Fibroblast of the aortic adventitia (primary cell): ENCODE results near the gene TRIM73. TPM values are rescaled to one million over a fixed set of nuclear protein-coding genes. Genes with fewer than 3 reads are reported as not detected.
"Not testable (repeated sequence)": the region's sequence is repeated elsewhere in the genome, so short reads cannot be mapped to it uniquely, and the experiment has no call there.

Experiments
- DNase-seq: peaks from one replicate; pipeline ENCODE4 v3.0.0-alpha.2; 2010; ENCODE audit warnings: low read depth
- H3K4me3 ChIP-seq: 2 replicates; pipeline ENCODE4 v1.5.1; 2011; ENCODE audit warnings: low read depth, mild to moderate bottlenecking, control low read depth, low read length, moderate library complexity
- total RNA-seq: library from RNA; depleted of rRNA; stranded (reverse); fragments of >200 nt; gene quantifications from 2 replicates; pipeline ENCODE4 v1.2.3, GENCODE V29; 2012; ENCODE audit warnings: low replicate concordance

TRIM73 gene
- total RNA-seq, 1 donor = 0.18 TPM

DNA sequence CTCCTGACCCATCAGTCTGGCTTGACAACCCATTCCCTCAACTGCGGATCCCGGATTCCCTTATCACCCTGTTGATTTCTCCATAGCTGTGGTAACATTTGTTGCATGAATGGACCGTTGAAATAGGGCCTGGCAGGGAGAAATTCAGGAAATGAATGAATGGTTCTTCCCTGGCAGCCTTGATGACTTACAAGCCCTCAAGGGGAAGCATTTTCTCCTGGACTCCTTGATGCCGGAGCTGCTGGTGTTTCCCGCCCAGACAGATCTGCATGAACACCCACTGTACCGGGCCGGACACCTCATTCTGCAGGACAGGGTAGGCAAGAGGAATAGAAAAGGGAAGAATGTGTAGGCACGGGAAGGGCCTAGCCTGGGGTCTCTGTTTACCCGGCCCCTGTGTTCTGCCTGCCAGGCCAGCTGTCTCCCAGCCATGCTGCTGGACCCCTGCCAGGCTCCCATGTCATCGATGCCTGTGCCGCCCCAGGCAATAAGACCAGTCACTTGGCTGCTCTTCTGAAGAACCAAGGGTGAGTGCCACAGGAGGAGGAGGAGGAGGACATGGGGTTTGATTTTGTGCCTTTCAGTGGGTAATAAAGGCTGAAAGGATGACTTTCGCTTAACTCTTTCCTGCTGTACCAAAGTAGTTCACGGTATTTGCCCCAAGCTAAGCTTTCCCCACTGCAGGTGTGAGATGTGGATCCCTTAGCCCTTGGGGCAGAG lies 19.4 kb downstream of the TRIM73 start:
- DNase-seq = peak; percentile 3
- not testable (repeated sequence) for H3K4me3 ChIP-seq

DNA sequence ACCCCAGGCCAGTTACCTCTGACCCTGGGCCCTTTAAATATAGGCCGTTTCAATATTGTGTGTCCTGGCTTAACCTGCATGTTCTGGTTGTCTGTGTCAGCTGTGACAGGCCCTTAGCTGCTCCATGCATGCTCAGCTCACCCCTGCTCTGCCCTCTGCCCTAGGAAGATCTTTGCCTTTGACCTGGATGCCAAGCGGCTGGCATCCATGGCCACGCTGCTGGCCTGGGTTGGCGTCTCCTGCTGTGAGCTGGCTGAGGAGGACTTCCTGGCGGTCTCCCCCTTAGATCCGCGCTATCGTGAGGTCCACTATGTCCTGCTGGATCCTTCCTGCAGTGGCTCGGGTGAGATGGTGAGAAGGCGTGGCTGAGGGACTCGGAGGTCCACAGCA lies 20.0 kb downstream of the TRIM73 start:
- H3K4me3 ChIP-seq, DNase-seq: not testable (repeated sequence)

DNA sequence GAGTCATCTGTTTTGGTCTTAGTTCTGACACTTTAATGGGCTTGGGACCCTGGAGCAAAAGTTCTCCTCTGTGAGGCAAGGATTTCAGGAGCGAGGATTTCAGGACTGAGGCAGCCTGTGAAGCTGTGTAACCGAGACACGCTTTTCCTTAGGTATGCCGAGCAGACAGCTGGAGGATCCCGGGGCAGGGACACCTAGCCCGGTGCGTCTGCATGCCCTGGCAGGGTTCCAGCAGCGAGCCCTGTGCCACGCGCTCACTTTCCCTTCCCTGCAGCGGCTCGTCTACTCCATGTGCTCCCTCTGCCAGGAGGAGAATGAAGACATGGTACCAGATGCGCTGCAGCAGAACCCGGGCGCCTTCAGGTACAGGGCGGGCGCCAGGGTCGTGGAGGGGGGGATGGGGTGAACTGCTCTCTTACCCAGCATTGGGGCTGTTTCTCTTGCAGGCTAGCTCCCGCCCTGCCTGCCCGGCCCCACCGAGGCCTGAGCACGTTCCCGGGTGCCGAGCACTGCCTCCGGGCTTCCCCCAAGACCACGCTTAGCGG lies 20.5 kb downstream of the TRIM73 start:
- DNase-seq, H3K4me3 ChIP-seq: not testable (repeated sequence)

DNA sequence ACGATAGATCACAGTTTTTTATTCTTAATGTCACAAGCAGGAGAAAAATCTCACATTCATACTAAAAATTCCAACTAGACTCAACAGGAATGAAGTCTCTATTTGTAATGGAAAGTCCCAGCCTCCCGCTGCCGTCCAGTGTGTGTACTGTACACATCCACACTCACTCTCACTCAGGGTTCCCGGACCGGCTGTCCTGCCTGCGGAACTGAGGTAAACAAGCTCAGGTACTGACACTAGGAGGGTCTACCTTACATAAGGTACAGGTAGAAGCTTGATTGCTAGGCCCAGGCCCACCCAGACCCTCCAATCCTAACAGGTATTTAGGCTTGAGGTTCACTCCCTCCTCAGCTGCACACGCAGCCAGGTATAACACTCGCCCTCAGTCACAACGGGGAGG lies 21.4 kb downstream of the TRIM73 start:
- not testable (repeated sequence) for H3K4me3 ChIP-seq, DNase-seq

DNA sequence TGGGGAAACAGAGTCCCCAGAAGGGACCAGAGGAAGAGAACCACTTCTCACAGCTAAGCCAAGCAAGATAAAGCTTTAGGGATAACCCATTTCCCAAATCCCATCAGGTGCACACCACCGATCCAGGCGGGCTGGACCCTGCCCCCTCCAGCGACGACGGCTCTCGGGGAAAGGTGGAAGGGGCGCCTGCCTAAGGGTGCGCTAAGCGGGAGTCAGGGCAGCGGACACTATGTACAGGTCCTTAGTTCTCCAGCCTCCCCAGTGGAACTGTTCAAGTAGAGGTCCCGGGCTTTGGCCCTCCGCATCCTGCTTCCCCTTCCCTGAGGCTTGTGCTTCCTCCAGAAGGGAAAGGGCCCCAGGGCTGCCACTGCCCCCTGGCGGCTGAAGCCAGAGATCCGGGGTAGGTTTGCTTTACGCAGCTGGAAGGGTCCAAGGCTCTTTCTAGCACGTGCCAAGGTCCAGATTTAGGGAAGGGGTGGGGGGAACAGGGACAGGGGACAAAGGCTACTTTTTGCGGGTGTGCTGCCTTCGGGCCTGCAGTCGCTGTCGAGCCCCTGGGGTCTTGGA lies 22.9 kb downstream of the TRIM73 start:
- not testable (repeated sequence) for DNase-seq, H3K4me3 ChIP-seq

DNA sequence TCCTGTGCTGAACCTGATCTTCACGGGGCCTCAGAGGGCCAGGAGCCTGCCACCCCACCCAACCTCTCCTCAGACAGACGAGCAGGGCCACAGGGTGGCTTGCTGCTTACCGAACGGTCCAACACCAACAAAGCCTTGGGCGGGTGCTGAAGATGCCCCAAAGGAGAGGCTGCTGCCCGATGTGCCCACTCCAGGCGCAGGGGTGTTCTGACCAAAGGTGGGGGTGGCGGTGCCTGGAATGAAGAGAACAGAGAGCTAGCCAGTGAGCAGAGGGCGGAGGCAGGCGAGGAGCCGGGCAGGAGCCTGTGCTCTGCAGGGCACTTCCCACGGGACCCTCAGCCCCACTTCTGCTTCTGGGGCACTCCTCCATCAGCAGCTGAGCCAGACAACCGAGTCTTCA lies 23.8 kb downstream of the TRIM73 start:
- not testable (repeated sequence) for DNase-seq, H3K4me3 ChIP-seq

DNA sequence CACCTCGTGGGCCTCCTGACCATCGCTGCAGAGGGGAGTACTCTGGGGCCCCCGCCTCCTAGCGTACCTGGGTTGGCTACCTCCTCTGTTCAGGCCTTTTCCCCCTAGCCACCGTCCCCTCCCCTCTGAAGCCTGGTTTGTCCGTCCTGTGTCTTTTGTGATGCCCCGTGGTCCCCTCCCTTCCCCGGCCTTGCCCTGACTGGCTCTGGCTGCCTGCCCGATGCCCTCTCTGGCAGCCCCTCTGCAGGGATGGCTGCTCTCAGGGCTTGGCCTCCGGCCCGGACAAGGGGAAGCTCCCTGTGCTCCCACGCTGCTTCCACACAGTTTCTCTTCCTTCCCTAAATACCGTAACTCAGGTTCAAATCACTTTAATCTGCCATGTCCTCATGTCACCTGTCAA lies 24.3 kb downstream of the TRIM73 start:
- H3K4me3 ChIP-seq, DNase-seq: not testable (repeated sequence)

DNA sequence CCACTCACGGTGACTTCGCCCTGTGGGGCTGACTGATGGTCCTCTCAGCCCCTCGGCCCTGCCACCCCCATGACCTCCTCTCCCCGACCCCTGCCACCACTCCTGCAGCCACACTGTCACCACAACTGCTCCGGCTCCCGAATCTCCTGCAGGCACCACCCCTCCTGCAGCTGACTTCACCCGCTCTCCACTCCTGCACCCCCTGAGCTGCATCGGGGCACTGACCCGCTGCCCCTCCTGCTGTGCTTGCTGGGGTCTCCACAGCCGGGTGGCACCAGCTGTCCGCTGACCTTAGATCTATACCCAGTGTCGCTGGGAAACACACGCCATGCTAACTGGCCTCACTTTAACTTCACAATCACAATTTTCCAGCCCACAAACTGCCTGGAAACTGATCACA lies 24.7 kb downstream of the TRIM73 start:
- H3K4me3 ChIP-seq = not testable (repeated sequence)

DNA sequence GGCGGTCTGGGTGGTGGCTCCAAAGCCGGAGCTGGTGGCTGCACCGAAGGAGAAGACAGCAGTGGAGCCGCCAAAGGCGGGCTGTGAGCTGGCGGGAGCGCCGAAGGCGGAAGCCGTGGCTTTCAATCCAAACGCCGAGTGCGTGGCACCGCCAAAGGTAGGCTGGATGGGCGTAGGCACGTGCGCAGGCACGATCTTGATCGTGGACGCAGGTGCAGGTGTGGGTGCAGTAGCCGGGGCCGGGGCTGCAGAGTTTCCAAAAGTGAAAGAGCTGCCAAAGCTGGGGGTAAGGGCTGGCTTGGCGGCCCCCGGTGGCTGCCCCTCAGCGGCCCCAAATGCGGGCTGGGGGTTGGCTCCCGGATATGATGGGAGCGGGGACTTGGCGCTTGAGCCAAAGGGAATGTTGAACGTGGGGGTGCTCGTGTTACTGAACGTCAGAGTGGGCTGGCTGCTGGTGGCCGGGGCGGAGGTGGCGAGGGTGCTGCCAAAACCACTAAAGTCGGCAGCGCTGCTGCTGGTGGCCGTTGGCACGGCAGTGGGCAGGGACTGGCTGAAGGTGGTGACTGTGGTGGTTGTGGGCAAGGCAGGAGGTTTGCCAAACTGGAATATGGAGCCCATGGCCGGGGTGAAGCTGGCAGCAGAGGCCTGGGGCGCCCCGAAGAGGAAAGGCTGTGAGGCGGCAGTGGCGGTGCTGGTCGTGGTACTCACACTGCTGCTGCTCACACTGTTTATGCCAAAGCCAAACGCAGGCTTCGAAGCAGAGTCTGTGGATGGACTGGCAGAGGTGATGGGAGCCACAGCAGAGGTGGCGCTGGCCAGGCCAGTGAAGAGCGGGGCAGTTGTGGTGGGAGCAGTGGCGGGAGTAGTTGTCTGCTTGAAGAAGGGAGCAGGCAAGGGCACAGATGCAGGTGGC lies 26.6 kb downstream of the TRIM73 start:
- not testable (repeated sequence) for DNase-seq, H3K4me3 ChIP-seq

More for the DNA sequence above, 24.7 kb downstream of the TRIM73 start:
- DNase-seq = not testable (repeated sequence)

DNA sequence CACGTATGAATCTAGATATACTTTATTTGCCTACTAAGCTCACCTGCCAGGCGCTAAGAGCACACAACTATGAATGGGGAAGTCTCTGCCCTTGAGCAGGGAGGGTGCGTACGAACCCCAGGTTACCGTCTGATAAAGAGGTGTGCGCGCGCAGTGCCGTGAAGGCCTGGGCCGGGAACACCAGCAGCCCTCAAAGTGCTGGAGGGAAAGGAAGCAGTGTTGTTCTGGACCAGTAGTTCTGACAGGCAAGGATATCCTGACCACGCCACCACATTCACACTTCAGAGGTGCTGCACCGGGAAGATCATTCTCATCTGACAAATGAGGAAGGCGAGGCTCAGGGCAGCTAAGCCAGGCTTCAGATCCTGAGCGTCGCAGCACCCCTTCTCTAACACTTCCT lies 28.1 kb downstream of the TRIM73 start:
- H3K4me3 ChIP-seq, DNase-seq: not testable (repeated sequence)

DNA sequence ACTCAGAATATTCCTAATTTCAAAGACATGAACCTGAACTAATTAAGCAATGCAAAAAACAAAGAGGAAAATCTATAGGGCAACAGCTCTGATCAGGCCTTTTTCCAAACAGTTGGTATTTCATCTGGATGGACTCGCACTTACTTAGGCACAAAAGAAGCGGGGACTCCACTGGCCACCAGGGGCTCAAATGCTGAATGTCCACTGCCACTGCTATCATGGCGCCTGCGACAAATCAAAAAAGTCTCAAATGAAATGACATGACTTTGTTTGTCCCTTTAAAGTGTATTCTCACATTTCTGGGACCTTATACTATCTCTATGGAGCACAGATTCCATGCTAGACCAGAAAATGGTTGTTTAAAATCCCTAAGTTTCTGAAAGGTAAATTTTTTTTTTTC lies 43.6 kb downstream of the TRIM73 start:
- DNase-seq, H3K4me3 ChIP-seq: not testable (repeated sequence)

DNA sequence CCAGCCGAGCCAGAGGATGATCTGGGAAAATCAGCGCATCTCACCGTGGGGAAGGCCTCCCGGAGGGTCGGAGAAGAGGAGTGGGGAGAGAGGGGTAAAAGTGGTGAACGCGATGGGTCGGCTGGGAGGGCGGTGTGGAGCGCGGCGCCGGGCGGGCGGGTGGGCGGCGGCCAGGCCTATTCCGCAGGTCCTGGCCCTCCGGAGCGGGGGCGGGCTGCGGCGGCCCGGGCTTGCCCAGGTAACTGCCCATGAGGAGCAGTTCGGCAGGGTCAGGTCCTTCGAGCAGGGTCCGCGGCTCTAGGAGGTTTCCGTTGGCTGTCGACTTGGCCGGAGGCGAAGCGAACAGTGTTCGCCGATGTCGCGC lies 46.7 kb downstream of the TRIM73 start:
- H3K4me3 ChIP-seq = peak overlapping the region; percentile 63
- DNase-seq = not testable (repeated sequence)

DNA sequence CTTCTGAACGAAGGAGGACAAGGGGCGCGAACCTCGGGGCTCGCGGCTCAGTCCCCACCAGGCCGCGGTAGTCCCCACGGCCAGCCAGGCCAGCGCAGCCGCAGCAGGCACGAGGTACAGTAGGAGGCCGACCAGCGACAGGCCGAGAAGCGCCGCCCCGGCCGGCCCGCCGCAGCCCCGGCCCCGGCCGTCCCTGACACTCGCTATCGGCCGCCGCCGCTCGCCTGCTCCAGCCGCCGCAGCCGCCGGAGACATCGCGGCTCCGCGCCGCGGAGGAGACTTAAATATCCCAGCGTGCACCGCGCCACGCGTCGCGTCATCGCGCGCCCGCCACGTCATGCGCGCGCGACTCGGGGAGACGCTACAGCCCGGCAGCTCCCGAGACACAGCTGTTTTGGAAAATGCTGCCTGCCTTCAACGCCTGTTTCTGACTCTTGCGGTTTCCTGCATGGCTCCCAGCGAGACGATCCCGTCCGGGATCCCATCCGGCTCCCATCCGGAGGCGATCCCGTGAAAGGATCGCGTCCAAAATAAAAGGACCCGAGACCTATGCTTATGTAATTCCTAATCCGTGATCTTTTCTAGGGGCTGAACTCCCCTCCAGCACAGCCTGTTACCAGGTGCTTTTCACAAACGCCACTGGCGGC lies 47.2 kb downstream of the TRIM73 start:
- peak overlapping the region; percentile 58 for H3K4me3 ChIP-seq
- peak; percentile 16 for DNase-seq

DNA sequence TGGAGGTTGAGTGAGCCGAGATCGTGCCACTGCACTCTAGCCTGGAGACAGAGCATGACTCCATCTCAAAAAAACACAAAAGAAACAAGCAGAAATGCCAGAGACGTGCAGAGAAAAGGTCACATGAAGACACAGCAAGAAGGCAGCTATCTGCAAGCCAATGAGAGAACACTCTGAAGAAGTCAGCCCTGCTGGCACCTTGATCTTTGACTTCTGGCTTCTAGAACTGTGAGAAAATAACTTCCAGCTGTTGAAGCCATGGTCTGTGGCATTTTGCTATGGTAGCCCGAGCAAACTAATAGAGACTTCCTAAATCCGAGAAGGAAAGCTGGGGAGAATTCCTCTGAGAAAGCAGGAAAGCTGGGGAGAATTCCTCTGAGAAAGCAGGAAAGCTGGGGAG lies 54.5 kb downstream of the TRIM73 start:
- DNase-seq, H3K4me3 ChIP-seq: not testable (repeated sequence)
